Ishikawa (cell line): ENCODE data around the gene VWF.

ENCODE experiments used
- CEBPB ChIP-seq: IDR thresholded peaks from 2 replicates; pipeline ENCODE4 v1.6.1; 2012
- EGR1 ChIP-seq: IDR thresholded peaks from 2 replicates; pipeline ENCODE4 v1.6.1; 2012
- EP300 ChIP-seq: IDR thresholded peaks from 2 replicates; pipeline ENCODE4 v1.6.1; 2012; ENCODE audit warnings: borderline replicate concordance
- FOXM1 ChIP-seq: IDR thresholded peaks from 2 replicates; pipeline ENCODE4 v1.6.1; 2012; ENCODE audit warnings: low read depth, borderline replicate concordance
- MAX ChIP-seq: IDR thresholded peaks from 2 replicates; pipeline ENCODE4 v1.6.1; 2012
- RAD21 ChIP-seq: IDR thresholded peaks from 2 replicates; pipeline ENCODE4 v1.6.1; 2012; ENCODE audit warnings: low read depth
- REST ChIP-seq: IDR thresholded peaks from 2 replicates; pipeline ENCODE4 v1.6.1; 2012; ENCODE audit warnings: low read depth, mild to moderate bottlenecking
- TAF1 ChIP-seq: IDR thresholded peaks from 2 replicates; pipeline ENCODE4 v1.6.1; 2012; ENCODE audit warnings: low read depth, mild to moderate bottlenecking
- USF1 ChIP-seq: IDR thresholded peaks from 2 replicates; pipeline ENCODE4 v1.6.1; 2012

GRCh38 chr12:6132496-6132895 lies 8.0 kb upstream of the VWF start:
- no peak for TF ChIP-seq MAX
- TF ChIP-seq TAF1, result no peak
- TF ChIP-seq CEBPB, result no peak
- no peak for TF ChIP-seq USF1
- TF ChIP-seq REST, result no peak
- TF ChIP-seq EP300, result no peak
- no peak for TF ChIP-seq RAD21
- TF ChIP-seq EGR1, result no peak
- TF ChIP-seq FOXM1, result no peak
